Duodenal mucosa (tissue), 2 donors: ENCODE data around the gene SCN1B.
"Not testable (repeated sequence)": the region's sequence is repeated elsewhere in the genome, so short reads cannot be mapped to it uniquely, and the experiment has no call there.

ENCODE experiments used
- H3K27ac ChIP-seq: one replicate; pipeline ENCODE4 v1.7.0; 2013; ENCODE audit warnings: low read depth, low read length
- H3K27me3 ChIP-seq, 2 donors: one replicate each; pipeline ENCODE4 v1.7.0; 2013; ENCODE audit warnings: low read length in 2 of 2, control low read depth in 1 of 2; ENCODE audit not compliant: insufficient read depth in 2 of 2, control insufficient read depth in 1 of 2
- H3K36me3 ChIP-seq, 2 donors: one replicate each; pipeline ENCODE4 v1.7.0; 2013; ENCODE audit warnings: low read length in 2 of 2, control low read depth in 1 of 2; ENCODE audit not compliant: insufficient read depth in 2 of 2, control insufficient read depth in 1 of 2
- H3K4me1 ChIP-seq, 2 donors: one replicate each; pipeline ENCODE4 v1.7.0; 2013; ENCODE audit warnings: low read length in 2 of 2, control low read depth in 1 of 2; ENCODE audit not compliant: insufficient read depth in 2 of 2, control insufficient read depth in 1 of 2
- H3K4me3 ChIP-seq, 2 donors: one replicate each; pipeline ENCODE4 v1.7.0; 2013; ENCODE audit warnings: low read length in 2 of 2, low read depth in 1 of 2
- H3K9ac ChIP-seq, 2 donors: one replicate each; pipeline ENCODE4 v1.7.0; 2013; ENCODE audit warnings: low read length in 2 of 2, low read depth in 1 of 2
- H3K9me3 ChIP-seq, 2 donors: one replicate each; pipeline ENCODE4 v1.7.0; 2013; ENCODE audit warnings: low read length in 2 of 2, control low read depth in 1 of 2; ENCODE audit not compliant: control insufficient read depth in 1 of 2

SCN1B gene

DNA sequence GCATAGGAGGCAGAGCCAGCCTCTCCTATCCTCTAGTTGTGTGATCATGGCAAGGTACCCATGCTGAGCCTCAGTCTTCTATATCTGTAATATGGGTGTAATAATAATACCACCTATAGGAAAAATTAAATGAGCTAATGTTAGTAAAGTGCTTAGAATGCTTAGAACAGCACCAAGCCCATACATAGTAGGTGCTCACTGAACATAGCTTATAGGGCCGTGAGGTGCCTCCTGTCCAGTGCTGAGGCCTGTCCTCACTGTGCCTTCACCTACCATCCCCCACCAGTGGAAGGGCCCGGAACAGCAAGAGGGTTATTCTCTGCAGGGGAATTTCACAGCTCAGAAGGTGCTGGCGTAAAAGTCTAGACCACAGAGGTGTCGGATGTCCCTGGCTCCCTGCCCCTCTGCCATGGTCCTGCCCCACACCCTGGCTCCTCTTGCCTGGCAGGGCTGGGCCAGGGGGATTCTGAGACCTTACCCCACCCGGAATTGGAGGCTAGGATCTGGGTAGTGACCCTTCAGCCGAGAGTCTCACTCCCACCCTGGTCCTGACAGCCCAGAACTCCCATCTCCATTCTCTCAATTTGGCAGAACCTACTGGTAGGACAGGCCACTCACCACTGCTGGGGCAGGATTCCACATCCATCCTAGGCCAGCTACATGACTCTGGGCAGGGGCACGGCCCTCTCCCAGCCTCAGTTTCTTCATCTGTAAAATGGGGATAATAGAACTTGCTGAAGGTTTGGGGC is 2.2 kb upstream of the SCN1B start:
- Histone ChIP-seq H3K4me3 (no peak overlapping the region), H3K36me3 (peaks cover 22 to 44% of the 10 kb centered on the region in 2 donors), H3K4me1 (peaks cover 3 to 5% of the 10 kb centered on the region in 2 donors), H3K27me3 (peaks cover 7 to 13% of the 10 kb centered on the region in 2 donors), H3K9ac (no peak overlapping the region), H3K27ac (no peak overlapping the region), H3K9me3 (no peaks in the 10 kb centered on the region)

DNA sequence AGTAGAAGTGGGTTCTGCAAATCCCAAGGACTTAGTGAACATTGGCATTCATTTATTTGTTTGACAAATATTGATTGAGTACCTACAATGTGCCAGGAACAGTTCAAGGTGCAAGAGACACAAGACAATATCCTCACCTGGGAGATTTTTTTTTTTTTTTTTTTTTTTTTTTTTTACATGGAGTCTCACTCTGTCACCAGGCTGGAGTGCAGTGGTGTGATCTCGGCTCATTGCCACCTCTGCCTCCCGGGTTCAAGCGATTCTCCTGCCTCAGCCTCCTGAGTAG is 1.7 kb upstream of the SCN1B start:
- H3K4me3 ChIP-seq, H3K9me3 ChIP-seq, H3K4me1 ChIP-seq, H3K27ac ChIP-seq, H3K9ac ChIP-seq: not testable (repeated sequence)
- Histone ChIP-seq H3K36me3 (peaks cover 19 to 41% of the 10 kb centered on the region in 2 donors), H3K27me3 (peaks cover 7 to 13% of the 10 kb centered on the region in 2 donors)

DNA sequence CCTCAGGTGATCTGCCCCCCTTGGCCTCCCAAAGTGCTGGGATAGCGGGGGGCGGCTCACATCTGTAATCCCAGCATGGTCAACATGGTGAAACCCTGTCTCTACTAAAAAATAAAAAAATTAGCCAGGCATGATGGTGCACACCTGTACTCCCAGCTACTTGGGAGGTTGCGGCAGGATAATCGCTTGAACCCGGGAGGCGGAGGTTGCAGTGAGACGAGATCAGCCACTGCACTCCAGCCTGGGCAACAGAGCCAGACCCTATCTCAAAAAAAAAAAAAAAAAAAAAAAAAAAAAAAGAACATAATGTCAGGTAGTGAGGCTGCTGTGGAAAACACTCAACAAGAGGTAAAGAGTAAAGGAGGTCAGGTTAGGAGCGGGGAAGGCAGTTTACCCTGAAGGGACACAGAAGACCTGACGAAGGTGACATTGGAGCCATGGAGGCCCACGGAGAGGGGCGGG is 964 bp upstream of the SCN1B start:
- Histone ChIP-seq H3K27me3 (peaks cover 7 to 13% of the 10 kb centered on the region in 2 donors), H3K36me3 (peaks cover 12 to 33% of the 10 kb centered on the region in 2 donors)
- not testable (repeated sequence) for H3K4me1 ChIP-seq, H3K4me3 ChIP-seq, H3K27ac ChIP-seq, H3K9me3 ChIP-seq, H3K9ac ChIP-seq

DNA sequence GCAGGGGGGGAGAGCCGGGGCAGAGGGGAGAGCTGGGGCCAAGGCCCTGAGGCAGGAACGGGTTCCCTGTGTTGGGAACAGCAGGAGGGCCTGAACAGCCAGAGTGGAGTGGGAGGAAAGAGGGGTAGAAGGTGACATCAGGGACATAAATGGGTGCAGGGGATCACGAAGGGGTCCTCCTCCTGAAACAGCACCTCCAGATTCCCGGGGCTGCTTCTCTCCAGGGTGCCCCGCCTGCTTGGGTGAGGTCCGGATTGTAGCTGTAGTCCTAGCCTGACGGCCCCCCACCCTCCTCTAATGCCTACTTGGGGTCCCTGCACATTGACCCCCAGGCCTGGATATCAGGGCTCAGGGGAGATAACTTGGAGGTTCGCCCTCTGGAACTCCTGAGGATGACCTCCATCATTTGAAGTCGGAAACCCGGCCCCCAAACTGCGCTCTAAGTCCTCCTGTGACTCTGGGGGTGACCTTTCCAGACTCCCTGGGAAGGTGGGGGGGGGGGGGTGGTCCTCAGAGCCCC is 473 bp upstream of the SCN1B start:
- Histone ChIP-seq H3K36me3 (peaks cover 9 to 30% of the 10 kb centered on the region in 2 donors), H3K9ac (no peak overlapping the region)

DNA sequence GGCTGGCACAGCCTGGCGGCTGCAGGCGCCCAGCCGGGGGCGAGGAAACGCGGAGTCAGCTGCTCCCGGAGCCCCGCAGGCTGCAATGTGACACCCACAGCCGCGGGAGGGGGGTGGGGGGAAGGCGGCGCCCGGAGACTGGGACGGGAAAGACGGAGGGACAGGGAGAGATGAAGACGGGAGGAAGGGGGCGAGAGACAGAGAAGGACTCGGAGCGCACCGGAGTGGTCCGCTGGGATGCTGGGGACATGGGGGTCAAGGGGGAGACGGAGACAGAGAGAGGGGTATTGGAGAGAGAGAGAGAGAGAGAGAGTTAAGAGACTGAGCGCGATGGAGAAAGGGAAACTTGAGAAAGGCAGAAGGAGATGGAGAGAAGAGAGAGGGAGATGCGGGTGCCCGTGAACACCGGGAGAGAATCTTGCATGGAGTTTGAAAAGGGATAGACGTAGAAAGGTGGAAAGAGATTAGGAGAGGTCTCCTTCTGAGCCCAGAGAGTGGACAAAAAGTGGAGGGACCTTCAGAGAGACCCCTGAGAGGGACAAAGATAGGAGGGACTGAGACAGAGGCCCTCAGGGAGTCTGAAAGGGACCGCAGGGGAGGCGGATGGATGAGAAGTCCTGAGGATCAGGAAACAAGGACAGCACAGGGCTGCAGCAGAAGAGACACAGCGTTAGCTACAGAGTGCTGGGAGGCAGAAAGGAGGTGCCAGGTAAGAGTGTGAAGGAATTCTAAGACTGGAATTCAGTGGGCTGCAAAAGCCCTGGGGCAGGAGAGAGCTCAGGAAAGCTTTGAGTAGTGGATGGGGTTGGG is 1.0 kb downstream of the SCN1B start:
- Histone ChIP-seq H3K27me3 (peaks cover 7 to 13% of the 10 kb centered on the region in 2 donors), H3K4me3 (peak overlapping the region in 1 of 2 donors; percentile 9), H3K9me3 (no peaks in the 10 kb centered on the region), H3K36me3 (peaks cover 4 to 17% of the 10 kb centered on the region in 2 donors), H3K27ac (no peak overlapping the region), H3K9ac (no peak overlapping the region), H3K4me1 (peaks cover 3 to 5% of the 10 kb centered on the region in 2 donors)

More for the DNA sequence above, 473 bp upstream of the SCN1B start:
- Histone ChIP-seq H3K27me3 (peaks cover 7 to 13% of the 10 kb centered on the region in 2 donors), H3K4me3 (peak overlapping the region; percentile 36 to 43), H3K27ac (no peak overlapping the region), H3K4me1 (peaks cover 3 to 5% of the 10 kb centered on the region in 2 donors), H3K9me3 (no peaks in the 10 kb centered on the region)

DNA sequence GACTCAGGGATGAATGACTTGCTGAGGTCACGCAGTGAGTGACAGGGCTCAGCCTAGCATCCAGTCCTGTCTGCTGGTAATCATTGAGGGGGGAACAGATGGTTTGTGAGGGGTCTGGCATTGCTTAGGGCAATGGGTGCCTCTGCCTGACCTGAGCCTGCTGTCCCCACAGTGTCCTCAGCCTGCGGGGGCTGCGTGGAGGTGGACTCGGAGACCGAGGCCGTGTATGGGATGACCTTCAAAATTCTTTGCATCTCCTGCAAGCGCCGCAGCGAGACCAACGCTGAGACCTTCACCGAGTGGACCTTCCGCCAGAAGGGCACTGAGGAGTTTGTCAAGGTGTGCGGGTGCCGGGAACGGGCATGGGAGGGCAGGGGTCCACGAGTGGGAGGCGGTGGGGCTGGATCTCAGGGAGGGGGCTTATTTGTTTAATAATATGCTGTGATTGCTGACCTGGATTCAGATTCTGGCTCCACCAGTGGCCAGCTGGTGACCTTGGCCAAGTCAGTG is 2.1 kb downstream of the SCN1B start:
- Histone ChIP-seq H3K9me3 (no peaks in the 10 kb centered on the region), H3K27ac (no peak overlapping the region), H3K4me1 (peaks cover 3 to 5% of the 10 kb centered on the region in 2 donors), H3K36me3 (peaks cover 1 to 7% of the 10 kb centered on the region in 2 donors), H3K27me3 (peaks cover 7 to 13% of the 10 kb centered on the region in 2 donors), H3K9ac (no peak overlapping the region), H3K4me3 (no peak overlapping the region)

DNA sequence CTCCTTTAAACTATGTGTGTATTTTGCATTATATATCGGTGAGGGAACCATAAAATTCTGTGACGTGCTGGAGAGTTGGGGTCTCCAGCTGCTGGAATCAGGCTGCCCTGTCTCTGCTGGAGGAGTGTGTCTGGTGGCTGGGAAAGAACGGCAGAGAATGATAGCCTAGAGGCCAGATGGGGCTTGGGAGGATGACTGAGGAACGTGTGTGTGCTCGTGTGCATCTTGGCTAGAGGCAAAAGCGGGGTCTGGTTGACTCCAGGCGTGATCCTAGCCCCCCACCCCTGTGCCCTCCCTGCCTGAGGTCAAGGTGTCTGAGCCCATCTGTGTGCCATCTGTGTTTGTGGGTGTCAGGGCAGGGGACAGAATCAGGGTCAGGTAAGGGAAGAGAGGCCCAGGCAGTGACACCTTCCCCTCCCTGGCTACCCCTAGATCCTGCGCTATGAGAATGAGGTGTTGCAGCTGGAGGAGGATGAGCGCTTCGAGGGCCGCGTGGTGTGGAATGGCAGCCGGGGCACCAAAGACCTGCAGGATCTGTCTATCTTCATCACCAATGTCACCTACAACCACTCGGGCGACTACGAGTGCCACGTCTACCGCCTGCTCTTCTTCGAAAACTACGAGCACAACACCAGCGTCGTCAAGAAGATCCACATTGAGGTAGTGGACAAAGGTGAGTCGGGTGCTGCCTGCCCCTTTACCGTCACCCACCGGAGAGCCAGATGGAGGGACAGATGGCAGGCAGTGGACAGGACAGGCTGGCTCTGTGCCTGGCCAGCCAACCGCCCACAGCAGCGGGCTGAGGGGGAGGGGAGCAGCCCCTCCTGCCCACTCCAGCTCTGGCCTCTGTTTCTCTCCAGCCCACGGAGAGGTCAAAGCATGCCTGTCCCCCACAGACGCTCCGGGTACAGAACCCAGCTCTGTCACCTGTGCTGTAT is 3.1 kb downstream of the SCN1B start:
- Histone ChIP-seq H3K27me3 (peaks cover 7 to 13% of the 10 kb centered on the region in 2 donors), H3K9ac (no peak overlapping the region), H3K9me3 (no peaks in the 10 kb centered on the region), H3K36me3 (no peaks in the 10 kb centered on the region), H3K27ac (no peak overlapping the region), H3K4me1 (peaks cover 3 to 5% of the 10 kb centered on the region in 2 donors), H3K4me3 (no peak overlapping the region)

DNA sequence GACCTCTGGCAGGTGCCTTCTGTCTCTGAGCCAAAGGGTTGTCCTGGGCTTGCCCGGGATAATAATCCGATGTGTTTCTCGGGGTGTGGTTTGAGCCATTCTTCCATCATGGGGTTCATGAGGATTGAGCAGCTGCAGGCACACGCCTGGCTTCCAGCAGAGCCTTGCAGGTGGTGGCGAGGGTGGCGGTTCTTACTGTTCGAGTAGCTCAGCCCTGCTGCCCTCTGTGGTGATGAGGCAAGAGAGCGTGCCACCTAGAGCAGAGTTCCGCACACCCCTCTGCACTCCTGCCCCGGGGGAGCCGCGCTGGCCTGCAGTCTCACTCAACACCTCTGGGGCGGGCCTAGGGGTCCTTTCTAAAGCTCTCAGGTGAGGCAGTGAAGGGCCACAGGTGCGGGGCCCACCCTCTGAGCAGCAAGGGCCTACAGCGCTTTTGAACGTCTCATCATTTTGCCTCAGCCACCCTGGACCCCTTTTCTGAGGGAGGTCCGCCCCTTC is 3.8 kb downstream of the SCN1B start:
- H3K4me3 ChIP-seq: no peak overlapping the region
- H3K9me3 ChIP-seq: no peaks in the 10 kb centered on the region
- H3K4me1 ChIP-seq: peaks cover 3 to 5% of the 10 kb centered on the region in 2 donors
- no peaks in the 10 kb centered on the region for H3K36me3 ChIP-seq
- H3K27ac ChIP-seq: no peak overlapping the region
- H3K27me3 ChIP-seq: peaks cover 7 to 13% of the 10 kb centered on the region in 2 donors
- no peak overlapping the region for H3K9ac ChIP-seq

DNA sequence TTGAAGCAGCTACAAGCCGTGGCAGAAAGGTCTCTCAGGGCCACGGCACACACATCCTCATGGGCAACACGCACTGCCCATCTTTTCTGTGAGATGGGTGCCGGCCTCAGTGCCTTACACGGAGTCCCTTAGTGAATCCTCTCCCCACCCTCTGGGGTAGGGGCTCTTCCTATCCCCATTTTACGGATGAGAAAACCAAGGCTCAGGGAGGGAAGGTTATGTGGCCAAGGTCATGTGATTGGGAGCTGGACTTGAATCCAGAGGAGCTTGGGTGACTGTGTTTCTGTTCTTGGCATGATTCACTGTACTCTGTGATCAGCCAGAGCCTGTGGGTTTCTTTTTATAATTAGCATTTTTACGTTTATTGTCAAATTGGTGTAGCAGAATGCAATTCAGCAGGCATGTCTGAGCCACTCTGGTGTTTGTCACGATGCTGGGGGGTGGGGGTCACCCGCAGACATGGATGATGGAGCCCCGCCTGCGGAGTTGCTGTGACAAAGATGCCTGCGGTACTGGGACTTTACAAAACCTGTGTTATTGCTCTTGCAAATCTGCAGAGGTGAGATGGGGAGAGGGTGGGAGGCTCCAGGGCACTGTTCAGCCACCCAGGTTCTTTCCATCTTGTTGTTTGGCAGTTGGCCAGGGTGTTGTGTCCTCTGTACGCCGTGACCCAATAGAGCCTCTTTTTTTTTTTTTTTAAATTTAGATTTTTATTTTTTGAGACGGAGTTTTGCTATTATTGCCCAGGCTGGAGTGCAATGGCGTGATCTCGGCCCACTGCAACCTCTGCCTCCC is 4.5 kb downstream of the SCN1B start:
- Histone ChIP-seq H3K9me3 (no peaks in the 10 kb centered on the region), H3K4me1 (peaks cover 1 to 2% of the 10 kb centered on the region in 2 donors), H3K9ac (no peak overlapping the region), H3K27ac (no peak overlapping the region), H3K36me3 (no peaks in the 10 kb centered on the region), H3K27me3 (peaks cover 7 to 13% of the 10 kb centered on the region in 2 donors), H3K4me3 (no peak overlapping the region)
